K562 (cell line): ENCODE results near the gene SLC24A3. TPM values are rescaled to one million over a fixed set of nuclear protein-coding genes. Genes with fewer than 3 reads are reported as not detected.
A peak's percentile ranks its signal among the peaks of the same experiment; 100 is the strongest.

Experiments
- ATAC-seq: fragments of 200-7000 bp; cut with Tn5 transposase; 3 replicates; pipeline ENCODE4 v1.9.1; 2020; ENCODE audit warnings: moderate library complexity
- BruUV-seq: library from RNA; stranded (reverse); fragments of 400-500 nt; replicated peaks from 2 replicates; lab custom pipeline; 2021; lab: Mats Ljungman, UMichigan
- CTCF ChIA-PET: fragments of 300-600 bp; formaldehyde crosslinking; extraction: SDS; loops from one replicate; lab custom pipeline; 2021; ENCODE audit warnings: low intra/inter-chr PET ratio; lab: Yijun Ruan, JAX
- POLR2A ChIA-PET: fragments of 300-600, 350-650 bp; sonication (Branson Sonifier 250); formaldehyde crosslinking; extraction: SDS; loops from one replicate; lab custom pipeline; 2021; ENCODE audit warnings: antibody characterized with exemption, inconsistent platforms; lab: Yijun Ruan, JAX
- DNase-seq, 4 experiments: peaks; one replicate each; pipeline versions ENCODE4 v3.0.0 to v3.0.0-alpha.2; 2011 to 2018; ENCODE audit warnings: low spot score in 3 of 4, mixed read lengths in 3 of 4; ENCODE audit errors: extremely low read depth in 1 of 4
- FAIRE-seq: peaks from 2 replicates; lab custom pipeline; 2011; peaks lifted over from hg19 to GRCh38; lab: Jason Lieb, UNC
- H2AFZ ChIP-seq: 2 replicates; pipeline ENCODE4 v1.6.0; 2011; ENCODE audit warnings: low read depth, low read length, control low read depth, inconsistent platforms
- H3K27ac ChIP-seq: fragments of 200-600 bp; 3 replicates; pipeline ENCODE4 v1.8.0; 2011; ENCODE audit warnings: low read depth, mild to moderate bottlenecking, control low read depth, inconsistent platforms, low read length, moderate library complexity, mixed read lengths; ENCODE audit errors: extremely low read depth
- H3K27me3 ChIP-seq, 2 experiments: fragments of 300-600 bp in 1 of 2; 2 replicates in 1 of 2; 3 replicates in 1 of 2; pipeline versions ENCODE4 v1.6.0 to v1.8.0; 2011; ENCODE audit warnings: inconsistent platforms in 2 of 2, low read length in 2 of 2, mild to moderate bottlenecking in 1 of 2, mixed read lengths in 1 of 2, moderate library complexity in 1 of 2; ENCODE audit not compliant: control insufficient read depth in 2 of 2, insufficient read depth in 2 of 2
- H3K36me3 ChIP-seq: fragments of 300-600 bp; 3 replicates; pipeline ENCODE4 v1.8.0; 2011; ENCODE audit warnings: mild to moderate bottlenecking, low read length, inconsistent platforms; ENCODE audit not compliant: control insufficient read depth, insufficient read depth
- H3K4me1 ChIP-seq, 2 experiments: fragments of 200-600 bp in 1 of 2; replicated peaks in 1 of 2; 2 replicates in 1 of 2; 3 replicates in 1 of 2; pipeline versions ENCODE4 v1.5.1 to v1.8.0; 2011; ENCODE audit warnings: inconsistent platforms in 2 of 2, low read length in 2 of 2, mild to moderate bottlenecking in 1 of 2, mixed read lengths in 1 of 2, moderate library complexity in 1 of 2; ENCODE audit not compliant: control insufficient read depth in 2 of 2, insufficient read depth in 2 of 2
- H3K4me2 ChIP-seq: 2 replicates; pipeline ENCODE4 v1.6.1; 2011; ENCODE audit warnings: low read length, control low read depth, inconsistent platforms, mixed read lengths; ENCODE audit not compliant: insufficient read depth
- H3K4me3 ChIP-seq: fragments of 200-600 bp; sonication (generic), shearing (Covaris generic); 2 replicates; pipeline ENCODE4 v1.5.1; 2016; ENCODE audit warnings: control low read depth, inconsistent platforms
- H3K79me2 ChIP-seq: fragments of 200-600 bp; 3 replicates; pipeline ENCODE4 v1.8.0; 2011; ENCODE audit warnings: low read length, inconsistent platforms; ENCODE audit not compliant: control insufficient read depth, insufficient read depth
- H3K9ac ChIP-seq, 2 experiments: 2 replicates each; pipeline versions ENCODE4 v1.6.0 to v1.6.1; 2011; ENCODE audit warnings: low read depth in 2 of 2, low read length in 2 of 2, control low read depth in 1 of 2, inconsistent platforms in 1 of 2, mild to moderate bottlenecking in 1 of 2, mixed read lengths in 1 of 2; ENCODE audit not compliant: insufficient read depth in 1 of 2
- H3K9me1 ChIP-seq: one replicate; pipeline ENCODE4 v1.6.0; 2011; ENCODE audit warnings: inconsistent platforms, mild to moderate bottlenecking, low read length, moderate library complexity; ENCODE audit not compliant: control insufficient read depth, insufficient read depth
- H3K9me3 ChIP-seq: replicated peaks from 2 replicates; pipeline ENCODE4 v1.5.1; 2011; ENCODE audit warnings: low read depth, low read length, inconsistent platforms; ENCODE audit not compliant: control insufficient read depth, insufficient read depth
- H4K20me1 ChIP-seq: replicated peaks from 2 replicates; pipeline ENCODE4 v1.6.1; 2011; ENCODE audit warnings: low read length, inconsistent platforms, mixed read lengths; ENCODE audit not compliant: control insufficient read depth, insufficient read depth
- CTCF ChIP-seq, 3 experiments: IDR thresholded peaks in 2 of 3; conservative IDR thresholded peaks in 1 of 3; 2 replicates each; pipeline ENCODE4 v1.5.1; 2011 to 2012; ENCODE audit warnings: low read length in 3 of 3, mild to moderate bottlenecking in 3 of 3, control low read depth in 2 of 3, improper control_type of control experiment in 1 of 3, inconsistent platforms in 1 of 3, low read depth in 1 of 3, mixed read lengths in 1 of 3, moderate library complexity in 1 of 3; ENCODE audit not compliant: insufficient read depth in 2 of 3
- ETV5 ChIP-seq: sonication (generic); formaldehyde crosslinking; IDR thresholded peaks from 2 replicates; pipeline ENCODE4 v1.4.0; 2020; ENCODE audit warnings: low read depth, mild to moderate bottlenecking, missing genetic modification reagents
- KLF16 ChIP-seq: IDR thresholded peaks from 2 replicates; pipeline ENCODE4 v1.6.1; 2016; ENCODE audit warnings: antibody characterized with exemption
- NFIC ChIP-seq: fragments of 450-650 bp; IDR thresholded peaks from 2 replicates; pipeline ENCODE4 v1.6.1; 2017; ENCODE audit warnings: mild to moderate bottlenecking, inconsistent platforms
- RAD21 ChIP-seq, 2 experiments: fragments of 250-450 bp in 1 of 2; fragments of 450-650 bp in 1 of 2; sonication (Bioruptor Pico) in 1 of 2; formaldehyde crosslinking in 1 of 2; IDR thresholded peaks in 1 of 2; conservative IDR thresholded peaks in 1 of 2; 2 replicates each; pipeline versions ENCODE4 v1.4.0 to v1.8.0; 2020 to 2022; ENCODE audit warnings: mild to moderate bottlenecking in 2 of 2, moderate library complexity in 1 of 2
- RB1 ChIP-seq: fragments of 450-650 bp; IDR thresholded peaks from 2 replicates; pipeline ENCODE4 v1.6.1; 2017; ENCODE audit warnings: low read depth, mild to moderate bottlenecking
- SMC3 ChIP-seq: conservative IDR thresholded peaks from 2 replicates; pipeline ENCODE4 v1.6.1; 2011; ENCODE audit warnings: low read depth, low read length, improper control_type of control experiment; ENCODE audit not compliant: insufficient read depth
- TBL1XR1 ChIP-seq, 2 experiments: IDR thresholded peaks; 2 replicates each; pipeline ENCODE4 v1.6.1; 2012; ENCODE audit warnings: improper control_type of control experiment in 2 of 2, low read length in 2 of 2, mild to moderate bottlenecking in 1 of 2
- WGBS: fragments of 100-300 bp; shearing (Covaris generic); methylation state at CpG from one replicate; pipeline ENCODE4 v1.1.6; 2016; ENCODE audit warnings: low coverage, mixed read lengths; ENCODE audit not compliant: insufficient coverage; ENCODE audit errors: missing lambda C conversion rate; 5-methylcytosine and 5-hydroxymethylcytosine counted together
- in situ Hi-C: fragments of 300-500 bp; cut with MboI; formaldehyde crosslinking; loops from 4 replicates; pipeline ENCODE4 v1.15.0; 2018; ENCODE audit warnings: inconsistent platforms, mixed read lengths
- intact Hi-C: fragments of 100-400 bp; cut with micrococcal nuclease; formaldehyde crosslinking; loops from 2 replicates; pipeline ENCODE4 v1.14.2; 2022
- polyA plus RNA-seq, 8 experiments: library from polyadenylated mRNA; depleted of rRNA in 4 of 8; stranded (reverse) in 5 of 8; unstranded in 3 of 8; fragments of >200 nt; fragmentation: Nextera tagmentation in 2 of 8; fragmentation: Illumina TruSeq in 1 of 8; extraction: Ambion mirVana in 2 of 8; extraction: Trizol in 1 of 8; gene quantifications; 2 replicates each; pipeline versions ENCODE4 v1.2.1 to v1.2.3, GENCODE V29; 2011 to 2014; ENCODE audit warnings: inconsistent platforms in 1 of 8, missing spikeins in 1 of 8
- total RNA-seq, 7 experiments: library from RNA; depleted of rRNA in 6 of 7; stranded (reverse); fragments of >200 nt in 6 of 7; fragmentation: Illumina TruSeq in 2 of 7; extraction: Trizol in 2 of 7; gene quantifications; 2 replicates each; pipeline versions ENCODE4 v1.2.1 to v1.2.3, GENCODE V29; 2011 to 2021; ENCODE audit warnings: low replicate concordance in 1 of 7

SLC24A3 gene
- total and polyA plus RNA-seq, 9 of the 15 experiments (the other 6 are each of a cell fraction or from before 2014, with no cell fraction given) = not detected

GRCh38 chr20:19692685-19693119 is 480.3 kb downstream of the SLC24A3 start:
- FAIRE-seq (peak; percentile 52), ATAC-seq (peak; percentile 62; the same call in 1 of the 3 replicates)
- no peak overlapping the region for H3K4me3 ChIP-seq

More at GRCh38 chr20:19692685-19693119, 480.3 kb downstream of the SLC24A3 start:
- H3K9ac ChIP-seq = no peak overlapping the region
- H3K9me3 ChIP-seq = no peaks in the 10 kb centered on the region
- no peaks in the 10 kb centered on the region for H3K79me2 ChIP-seq
- no peak overlapping the region for H2AFZ ChIP-seq
- no TSS peak for BruUV-seq
- TF ChIP-seq CTCF (IDR thresholded peaks at IDR 0.05 in 2 of 3, conservative IDR thresholded peaks at IDR 0.05 in 1 of 3; ENCODE audit: insufficient read depth in 2 of 3, low read depth in 1 of 3, low read length in 3 of 3) (peak; percentile 56 to 76 (median 59)), SMC3 (peak; percentile 47; the same call in 1 of the 2 replicates), TBL1XR1 (IDR thresholded peaks at IDR 0.05; ENCODE audit: low read length in 2 of 2) (no peak), RAD21 (CRISPR knock-in tag; conservative IDR thresholded peaks at IDR 0.05 in 1 of 2, IDR thresholded peaks at IDR 0.05 in 1 of 2) (peak in 1 of 2 experiments; percentile 49; a peak in 3 of 4 replicates), NFIC (peak; percentile 66), ETV5 (no peak), KLF16 (0 out of 2 replicates have a peak, but pooled peaks have one; percentile 16), RB1 (no peak)
- H3K4me1 ChIP-seq = no peaks in the 10 kb centered on the region
- intact Hi-C loops = loop anchor here (2.0 to 10.0 kb wide), 2 partner anchors 92 to 302 kb away; no protein-coding TSS in a partner anchor
- ChIA-PET POLR2A (no interaction called here), CTCF (interaction anchor here (0.7 kb wide), 1 partner anchor 652 kb away, joined by 3 read pairs; no protein-coding TSS in a partner anchor)
- no peaks in the 10 kb centered on the region for H4K20me1 ChIP-seq
- DNase-seq = peak; percentile 32 to 52 (median 42)
- H3K36me3 ChIP-seq = no peaks in the 10 kb centered on the region
- H3K27ac ChIP-seq = no peak overlapping the region
- WGBS = 7% methylated on average over 15 of the region's 15 CpGs
- H3K27me3 ChIP-seq = no peaks in the 10 kb centered on the region; a peak in 1 of 5 replicates
- peaks cover 3% of the 10 kb centered on the region for H3K9me1 ChIP-seq
- in situ Hi-C loops = no loop called here
- H3K4me2 ChIP-seq = no peak overlapping the region
